Stimulated activated CD8-positive, alpha-beta memory T cell treated with anti-CD3 and anti-CD28 coated beads, Interleukin-12 subunit alpha, Interleukin-12 subunit beta, amount 100 ng/mL, for 4 hours (primary cell): ENCODE measurements around the gene MACF1.
"Not testable (repeated sequence)": the region's sequence is repeated elsewhere in the genome, so short reads cannot be mapped to it uniquely, and the experiment has no call there.

Experiments
- DNase-seq: peaks from one replicate; pipeline ENCODE4 v3.0.0-alpha.2; 2020; ENCODE audit warnings: low read depth

Gene MACF1

GRCh38 chr1:39469150-39469549 is 264.7 kb downstream of the MACF1 start:
- DNase-seq = no peak

GRCh38 chr1:39470040-39470439 is 265.5 kb downstream of the MACF1 start:
- DNase-seq = no peak

- no peak for DNase-seq
Observed at GRCh38 chr1:39472826-39473225, 268.3 kb downstream of the MACF1 start.

GRCh38 chr1:39473324-39473723 is 268.8 kb downstream of the MACF1 start:
- no peak for DNase-seq

- no peak for DNase-seq
Observed at GRCh38 chr1:39474810-39475209, 270.3 kb downstream of the MACF1 start.

GRCh38 chr1:39475551-39475950 is 271.1 kb downstream of the MACF1 start:
- not testable (repeated sequence) for DNase-seq

- DNase-seq = no peak
Observed at GRCh38 chr1:39478126-39478915, 273.8 kb downstream of the MACF1 start.

- DNase-seq = no peak
Observed at GRCh38 chr1:39481289-39481688, 276.8 kb downstream of the MACF1 start.

GRCh38 chr1:39483276-39483675 is 278.8 kb downstream of the MACF1 start:
- no peak for DNase-seq

GRCh38 chr1:39484564-39484963 is 280.1 kb downstream of the MACF1 start:
- no peak for DNase-seq

GRCh38 chr1:39485046-39485803 is 280.7 kb downstream of the MACF1 start:
- no peak for DNase-seq

- no peak for DNase-seq
Observed at GRCh38 chr1:39488012-39488545, 283.6 kb downstream of the MACF1 start.

- DNase-seq = no peak
Observed at GRCh38 chr1:39488793-39489566, 284.5 kb downstream of the MACF1 start.

- DNase-seq = no peak
Observed at GRCh38 chr1:39489567-39490239, 285.2 kb downstream of the MACF1 start.

GRCh38 chr1:39490596-39491145 is 286.2 kb downstream of the MACF1 start:
- peak; percentile 13 for DNase-seq

- peak; percentile 64 for DNase-seq
Observed at GRCh38 chr1:39491146-39491921, 286.8 kb downstream of the MACF1 start, which contains the start of gene BMP8A. Gene BMP8A, plus strand, starts transcription at chr1:39491636. Its CDS starts 356 bp downstream, at chr1:39491992.

- not testable (repeated sequence) for DNase-seq
Observed at GRCh38 chr1:39492118-39493042, 287.9 kb downstream of the MACF1 start.

GRCh38 chr1:39493043-39493810 is 288.7 kb downstream of the MACF1 start:
- not testable (repeated sequence) for DNase-seq
